NCI-H748 (cell line): Measurements from ENCODE around the gene REV1.
"Not testable (repeated sequence)": the region's sequence is repeated elsewhere in the genome, so short reads cannot be mapped to it uniquely, and the experiment has no call there.

Source experiments
- DNase-seq: peaks from one replicate; lab custom pipeline; 2025; ENCODE audit not compliant: unreplicated experiment; lab: John Stamatoyannopoulos, UW

REV1 gene

DNA sequence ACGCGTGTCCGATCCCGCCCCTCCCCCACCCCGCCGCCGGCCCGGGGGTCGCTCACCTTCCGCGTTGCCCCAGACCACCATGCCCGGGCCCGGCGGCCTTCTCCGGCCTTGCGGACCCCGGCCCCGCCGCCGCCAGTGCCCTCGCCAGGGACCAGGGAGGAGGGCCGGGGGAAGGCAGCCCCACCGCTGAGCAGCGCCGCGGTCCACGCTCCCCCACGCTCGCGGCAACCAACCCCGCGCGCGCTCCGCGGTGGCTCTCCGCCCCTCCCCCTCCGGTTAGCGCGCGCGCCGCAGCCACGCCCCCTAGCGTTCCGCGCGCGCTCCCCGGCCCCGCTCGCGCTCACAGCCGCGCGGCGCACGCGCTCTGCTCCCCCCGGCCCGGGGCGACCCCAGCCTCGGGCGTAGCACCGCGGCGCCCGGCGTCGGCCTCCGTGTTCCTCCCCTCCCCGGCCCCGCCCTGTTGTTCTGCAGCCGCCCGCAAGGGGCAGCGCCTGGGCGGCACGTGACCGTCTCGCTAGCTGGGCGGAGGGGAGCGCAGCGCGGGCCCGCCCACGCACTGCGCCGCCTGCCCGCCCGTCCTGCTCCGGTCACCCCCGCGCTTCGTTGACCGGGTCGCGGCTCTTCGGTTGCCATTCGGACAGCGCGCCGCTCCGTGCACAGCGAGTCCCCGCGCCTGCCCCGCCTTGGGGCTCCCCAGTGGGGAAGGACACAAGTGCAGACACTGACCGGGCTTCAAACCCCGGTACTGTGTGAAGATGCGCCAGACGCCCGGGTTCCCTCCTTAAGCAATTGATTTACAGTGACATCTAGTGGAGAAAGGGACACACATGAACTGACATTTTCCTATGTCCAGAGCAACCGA lies at the start of gene REV1:
TSS of gene REV1 (minus strand) at position 257 of the 862 bp plus-strand sequence. CDS start 25,042 bp downstream, outside the sequence.
- DNase-seq: peak; percentile 92

DNA sequence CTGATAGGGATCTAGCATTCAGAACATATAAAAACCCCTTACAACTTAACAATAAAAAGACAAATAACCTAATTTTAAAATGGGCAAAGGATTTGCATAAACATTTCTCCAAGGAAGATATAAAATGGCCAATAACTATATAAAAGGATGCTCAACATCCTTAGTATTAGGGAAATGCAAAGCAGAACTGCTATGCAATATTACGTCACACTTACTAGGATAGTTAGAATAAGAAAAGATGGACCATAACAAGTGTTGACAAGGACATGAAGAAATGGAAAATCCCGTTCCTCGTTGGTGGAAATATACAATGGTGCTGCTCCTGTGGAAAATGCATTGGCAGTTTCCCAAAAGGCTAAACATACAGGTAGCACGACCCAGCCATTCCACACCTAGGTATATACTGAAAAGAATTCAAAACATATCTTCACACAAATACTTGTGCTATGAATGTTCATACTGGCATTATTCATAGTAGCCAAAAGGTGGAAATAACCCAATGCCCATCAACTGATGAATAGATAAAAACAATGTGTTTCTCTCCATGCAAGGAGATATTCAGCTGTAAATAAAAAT lies 48.2 kb upstream of the REV1 start:
- no peak for DNase-seq

DNA sequence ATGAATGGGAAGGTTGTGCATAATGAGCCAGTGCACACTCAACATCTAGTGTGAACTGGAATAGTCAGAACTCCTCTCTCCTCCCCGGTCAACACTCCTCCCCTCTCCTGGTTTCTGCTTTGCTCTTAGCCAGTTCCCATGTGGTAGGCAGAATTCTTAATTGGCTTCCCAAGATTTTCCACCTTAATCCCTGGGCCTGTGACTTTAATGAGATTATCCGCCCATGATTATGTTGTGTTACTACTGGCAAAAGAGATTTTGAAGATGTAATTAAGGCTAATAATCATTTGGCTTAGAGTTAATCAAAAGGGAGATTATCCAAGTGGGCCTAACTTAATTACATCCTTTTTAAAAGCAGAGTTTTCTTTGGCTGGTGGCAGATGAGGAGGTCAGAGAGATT lies 34.2 kb upstream of the REV1 start:
- no peak for DNase-seq

DNA sequence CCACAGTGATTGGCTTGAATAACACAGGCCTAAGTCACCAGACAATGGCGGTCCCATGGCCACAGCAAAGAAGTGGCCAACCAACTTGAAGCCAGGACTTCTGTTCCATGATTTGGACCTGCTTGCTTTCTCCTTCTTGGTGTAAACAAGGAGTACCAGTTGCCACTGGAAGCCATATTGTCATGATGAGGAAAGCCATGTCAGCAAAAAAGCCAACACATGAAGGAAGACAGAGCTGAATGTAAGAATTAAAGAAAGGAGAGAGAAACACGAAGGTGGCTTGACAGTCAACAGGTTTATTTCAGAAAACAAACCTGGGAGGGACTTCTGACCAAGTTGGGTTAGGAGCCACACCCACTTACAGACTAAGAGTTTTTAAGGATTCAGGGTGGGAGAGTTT lies 32.3 kb upstream of the REV1 start:
- no peak for DNase-seq

- DNase-seq: no peak
These were observed 31.0 kb upstream of the REV1 start for GRCh38 chr2:99520813-99521212.

GRCh38 chr2:99520195-99520594 lies 30.4 kb upstream of the REV1 start:
- no peak for DNase-seq

GRCh38 chr2:99514357-99514756 lies 24.5 kb upstream of the REV1 start:
- no peak for DNase-seq

- no peak for DNase-seq
These were observed 22.4 kb upstream of the REV1 start for GRCh38 chr2:99512181-99512591.

DNA sequence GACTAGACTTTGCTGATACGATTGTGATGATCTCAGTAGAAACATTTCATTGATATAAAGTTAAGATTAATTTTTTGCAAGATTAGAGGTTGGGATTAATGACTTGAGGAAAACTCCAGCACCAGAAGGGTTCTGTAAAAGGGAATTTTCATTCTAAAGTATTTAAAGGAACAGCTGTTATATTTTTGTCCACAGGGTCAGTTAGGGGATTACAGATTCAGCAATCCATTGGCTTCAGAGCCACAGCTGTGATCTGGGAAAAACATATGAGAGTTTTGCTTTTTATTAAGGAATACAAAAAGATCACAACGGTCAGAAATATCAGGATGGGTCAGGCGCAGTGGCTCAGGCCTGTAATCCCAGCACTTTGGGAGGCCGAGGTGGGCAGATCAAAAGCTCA lies 19.6 kb upstream of the REV1 start:
- DNase-seq: no peak

DNA sequence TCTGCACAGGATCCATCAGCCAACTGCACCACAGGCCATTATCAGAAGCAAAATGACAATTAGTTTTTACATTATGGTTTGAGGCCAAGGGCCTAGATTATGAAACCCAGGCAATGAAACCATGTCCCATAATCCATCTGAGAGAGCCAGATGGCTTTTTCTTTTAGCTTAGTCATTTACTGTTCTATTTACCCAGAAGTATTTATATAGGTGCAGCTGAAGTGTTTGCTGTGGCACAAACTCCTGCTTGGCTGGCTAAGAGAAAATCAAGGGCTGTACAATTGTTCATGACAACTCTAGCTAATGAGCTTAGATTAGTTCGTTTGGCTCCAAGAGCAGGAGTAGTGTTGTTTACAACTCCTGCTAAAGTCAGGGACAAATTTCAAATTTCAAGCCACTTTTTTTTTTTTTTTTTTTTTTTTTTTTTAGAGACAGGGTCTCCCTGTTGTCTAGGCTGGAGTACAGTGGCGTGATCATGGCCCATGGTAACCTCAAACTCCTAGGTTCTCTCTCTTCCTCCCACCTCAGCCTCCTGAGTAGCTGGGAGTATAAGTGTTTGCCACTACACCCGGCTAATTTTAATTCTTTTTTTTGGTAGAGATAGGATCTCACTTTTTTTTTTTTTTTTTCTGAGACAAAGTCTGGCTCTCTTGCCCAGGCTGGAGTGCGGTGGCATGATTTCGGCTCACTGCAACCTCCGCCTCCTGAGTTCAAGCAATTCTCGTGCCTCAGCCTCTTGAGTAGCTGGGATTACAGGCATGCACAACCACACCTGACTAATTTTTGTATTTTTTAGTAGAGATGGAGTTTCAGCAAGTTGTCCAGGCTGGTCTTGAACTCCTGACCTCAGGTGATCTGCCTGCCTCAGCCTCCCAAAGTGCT lies 18.4 kb upstream of the REV1 start:
- peak; percentile 91 for DNase-seq

DNA sequence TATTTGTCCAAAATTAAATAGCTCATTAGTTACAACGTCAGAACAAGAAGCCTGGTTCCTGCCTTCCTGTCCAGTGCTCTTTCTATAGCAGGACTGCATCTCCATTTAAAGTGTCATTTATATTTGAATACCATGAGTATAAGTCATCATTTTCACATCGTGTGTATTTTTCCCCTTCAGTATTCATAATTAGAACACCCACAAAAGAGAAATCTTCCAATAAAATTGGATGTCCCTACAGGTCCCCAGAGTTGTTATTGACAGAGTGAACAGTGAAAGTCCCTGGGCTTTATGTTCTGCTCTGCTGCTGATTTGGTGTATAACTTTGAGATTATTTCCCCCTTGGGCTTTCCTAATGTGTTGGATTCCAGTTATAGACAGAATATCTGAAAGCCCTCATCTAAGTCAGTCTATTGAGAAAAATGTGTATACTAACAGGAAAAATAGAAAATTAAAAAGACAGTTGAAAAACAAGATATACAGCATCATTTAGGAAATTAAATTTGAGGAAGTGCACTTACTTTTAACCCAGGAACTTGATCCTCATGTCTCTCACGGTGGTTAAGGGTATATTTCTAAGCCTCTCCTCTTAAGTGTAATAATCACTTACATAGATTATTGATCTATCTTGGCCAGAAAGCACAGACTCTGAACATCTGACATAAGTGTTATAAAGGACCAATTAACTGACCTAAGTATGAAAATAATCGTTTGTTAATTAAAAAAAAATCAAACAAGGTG lies 15.2 kb upstream of the REV1 start:
- no peak for DNase-seq

- not testable (repeated sequence) for DNase-seq
These were observed 14.0 kb upstream of the REV1 start for GRCh38 chr2:99503662-99504416.

DNA sequence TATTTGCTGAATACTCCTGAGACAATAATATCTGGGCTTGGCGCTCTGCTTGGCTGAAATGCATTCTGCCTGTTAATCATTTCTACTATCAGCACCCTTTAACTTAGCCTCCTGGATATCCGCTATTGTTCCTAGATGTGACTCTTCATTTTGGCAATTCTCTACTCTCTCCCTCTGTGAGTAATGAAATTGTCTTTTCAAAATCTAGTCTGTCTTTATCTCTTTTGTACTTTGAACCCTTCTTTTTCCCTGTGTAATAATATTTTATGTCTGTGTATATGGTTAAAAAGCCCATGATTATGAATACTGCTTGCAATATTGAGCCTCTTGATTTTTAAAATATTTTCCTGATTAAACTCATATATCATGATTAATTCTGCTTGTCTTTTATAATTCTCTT lies 6.2 kb upstream of the REV1 start:
- no peak for DNase-seq

- no peak for DNase-seq
These were observed 5.5 kb upstream of the REV1 start for GRCh38 chr2:99495115-99495860.

DNA sequence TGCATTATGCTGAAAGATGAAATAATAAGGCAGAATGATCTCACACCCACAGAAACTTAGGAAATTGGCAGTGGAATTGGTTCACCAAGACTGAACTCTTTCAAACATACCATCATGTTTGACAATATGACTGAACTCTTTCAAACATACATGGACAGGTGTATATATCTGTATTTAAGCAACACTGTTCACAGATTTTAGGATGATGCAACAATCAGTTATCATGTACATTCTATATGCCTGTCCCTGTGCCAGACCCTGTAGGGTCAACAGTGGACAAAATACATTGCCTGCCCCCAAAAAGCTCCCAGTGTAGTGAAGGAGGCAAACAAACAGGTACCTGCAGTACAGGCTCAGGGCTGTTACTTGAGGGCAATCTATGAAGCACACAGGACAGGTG lies 2.9 kb upstream of the REV1 start:
- DNase-seq: no peak

GRCh38 chr2:99490623-99491461 lies 1.0 kb upstream of the REV1 start:
- DNase-seq: no peak

DNA sequence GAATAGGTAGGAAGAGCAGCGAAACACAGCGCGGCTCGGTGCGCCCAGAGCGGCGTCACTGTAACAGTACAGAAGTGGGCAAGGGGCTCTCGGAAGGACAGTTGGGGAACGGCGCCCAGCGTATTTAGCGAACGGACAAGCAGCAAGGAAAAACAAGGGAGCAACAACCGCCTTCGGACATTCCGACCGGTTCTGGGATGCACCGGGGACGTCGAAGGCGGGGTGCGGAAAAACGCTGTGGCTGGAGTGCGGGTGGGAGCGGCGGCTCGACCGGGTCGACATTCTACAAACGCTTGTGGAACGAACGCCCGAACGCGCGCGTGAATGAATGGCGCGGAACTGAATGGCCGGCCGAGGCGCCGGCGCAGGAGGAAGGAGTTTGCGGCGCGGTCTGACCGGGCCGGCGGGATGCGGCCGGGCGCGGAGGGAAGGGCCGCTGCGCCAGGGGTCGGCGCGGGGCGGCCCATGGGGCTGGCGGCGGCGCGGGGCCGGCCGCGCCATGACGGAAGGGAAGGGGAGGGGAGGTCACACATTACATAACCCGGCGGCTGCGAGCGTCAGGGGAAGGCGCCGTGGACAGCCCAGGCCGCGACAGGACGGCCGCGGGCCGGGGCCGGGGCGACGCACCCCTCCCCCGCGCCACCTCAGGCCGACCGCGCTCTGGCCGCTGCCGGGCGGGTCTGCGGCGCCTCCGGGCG lies 605 bp downstream of the REV1 start:
- peak; percentile 52 for DNase-seq

GRCh38 chr2:99488539-99489062 lies 1.2 kb downstream of the REV1 start:
- peak; percentile 40 for DNase-seq
